Measurements from ENCODE around the gene IQCC.

- TF ChIP-seq EZH2phosphoT487 (IDR thresholded peaks at IDR 0.05; ENCODE audit: low read depth, severe bottlenecking, unreplicated experiment) (no peak), CTCF (IDR thresholded peaks at IDR 0.05; ENCODE audit: poor library complexity) (no peak), EZH2 (IDR thresholded peaks at IDR 0.05; ENCODE audit: borderline replicate concordance) (no peak)
Observed at GRCh38 chr1:32197837-32198236, 7.6 kb upstream of the IQCC start.

All from hepatocyte (in vitro differentiated cells).